CD14-positive monocyte (primary cell): Measurements from ENCODE around the gene SLC6A11. TPM values are rescaled to one million over a fixed set of nuclear protein-coding genes. Genes with fewer than 3 reads are reported as not detected.

Experiments
- DNase-seq, 3 donors: peaks; one replicate each; pipeline ENCODE4 v3.0.0-alpha.2; 2011 to 2022
- H2AFZ ChIP-seq: 2 replicates; pipeline ENCODE4 v1.6.0; 2012; ENCODE audit warnings: mild to moderate bottlenecking, low read depth, low read length, inconsistent platforms; ENCODE audit not compliant: insufficient read depth, poor library complexity, severe bottlenecking
- H3K27ac ChIP-seq, 2 donors: 1 replicate in 1 of 2; 2 replicates in 1 of 2; pipeline ENCODE4 v1.5.1; 2012 to 2013; ENCODE audit warnings: low read length in 2 of 2, control low read depth in 1 of 2, inconsistent platforms in 1 of 2, low read depth in 1 of 2, mild to moderate bottlenecking in 1 of 2
- H3K27me3 ChIP-seq, 2 donors: one replicate each; pipeline versions ENCODE4 v1.6.0 to v1.6.1; 2011 to 2013; ENCODE audit warnings: low read length in 2 of 2; ENCODE audit not compliant: control insufficient read depth in 2 of 2, insufficient read depth in 2 of 2
- H3K36me3 ChIP-seq, 2 donors: replicated peaks in 1 of 2; 1 replicate in 1 of 2; 2 replicates in 1 of 2; pipeline versions ENCODE4 v1.5.1 to v1.6.1; 2012 to 2013; ENCODE audit warnings: low read length in 2 of 2, control low read depth in 1 of 2, inconsistent platforms in 1 of 2, mild to moderate bottlenecking in 1 of 2; ENCODE audit not compliant: insufficient read depth in 2 of 2, control insufficient read depth in 1 of 2
- H3K4me1 ChIP-seq, 2 donors: 1 replicate in 1 of 2; 2 replicates in 1 of 2; pipeline versions ENCODE4 v1.5.1 to v1.6.1; 2012 to 2013; ENCODE audit warnings: low read length in 2 of 2, control low read depth in 1 of 2, inconsistent platforms in 1 of 2, mild to moderate bottlenecking in 1 of 2, moderate library complexity in 1 of 2; ENCODE audit not compliant: insufficient read depth in 2 of 2, control insufficient read depth in 1 of 2
- H3K4me2 ChIP-seq: replicated peaks from 2 replicates; pipeline ENCODE3; 2012; ENCODE audit warnings: low read length, moderate library complexity, mild to moderate bottlenecking; ENCODE audit not compliant: poor library complexity, severe bottlenecking; ENCODE audit errors: extremely low read depth
- H3K4me3 ChIP-seq, 3 experiments: fragments of 200-600 bp in 1 of 3; sonication (generic) in 1 of 3; replicated peaks in 1 of 3; 1 replicate in 2 of 3; 2 replicates in 1 of 3; pipeline ENCODE4 v1.5.1; 2011 to 2013; ENCODE audit warnings: low read length in 3 of 3, mild to moderate bottlenecking in 3 of 3, control low read depth in 2 of 3, low read depth in 2 of 3, inconsistent platforms in 1 of 3, moderate library complexity in 1 of 3
- H3K79me2 ChIP-seq: 2 replicates; pipeline ENCODE4 v1.6.0; 2012; ENCODE audit warnings: mild to moderate bottlenecking, control low read depth, inconsistent platforms, low read length, moderate library complexity; ENCODE audit not compliant: insufficient read depth
- H3K9ac ChIP-seq: 2 replicates; pipeline ENCODE4 v1.6.0; 2017; ENCODE audit warnings: low read length, mild to moderate bottlenecking; ENCODE audit not compliant: insufficient read depth, poor library complexity, severe bottlenecking
- H3K9me3 ChIP-seq, 2 donors: replicated peaks in 1 of 2; 1 replicate in 1 of 2; 2 replicates in 1 of 2; pipeline versions ENCODE4 v1.5.1 to v1.6.1; 2012 to 2013; ENCODE audit warnings: low read length in 2 of 2, control low read depth in 1 of 2; ENCODE audit not compliant: control insufficient read depth in 1 of 2, insufficient read depth in 1 of 2
- H4K20me1 ChIP-seq: 2 replicates; pipeline ENCODE4 v1.6.0; 2012; ENCODE audit warnings: mild to moderate bottlenecking, low read length, control low read depth, moderate library complexity; ENCODE audit not compliant: insufficient read depth
- H3K27ac Mint-ChIP-seq, 7 donors: one replicate each; pipeline ENCODE4 v1.8.0; 2020; ENCODE audit warnings: mild to moderate bottlenecking in 7 of 7, mixed read lengths in 7 of 7, moderate library complexity in 6 of 7, inconsistent platforms in 2 of 7
- H3K27me3 Mint-ChIP-seq, 3 donors: one replicate each; pipeline ENCODE4 v1.8.0; 2021 to 2022; ENCODE audit warnings: low read depth in 3 of 3, mild to moderate bottlenecking in 3 of 3, mixed read lengths in 3 of 3, moderate library complexity in 3 of 3, inconsistent platforms in 1 of 3
- H3K36me3 Mint-ChIP-seq, 2 donors: one replicate each; pipeline ENCODE4 v1.8.0; 2020; ENCODE audit warnings: mixed read lengths in 2 of 2, inconsistent platforms in 1 of 2, mild to moderate bottlenecking in 1 of 2
- H3K4me1 Mint-ChIP-seq: one replicate; pipeline ENCODE4 v1.8.0; 2020; ENCODE audit warnings: mild to moderate bottlenecking, mixed read lengths
- H3K4me3 Mint-ChIP-seq, 2 donors: one replicate each; pipeline ENCODE4 v1.8.0; 2020; ENCODE audit warnings: mild to moderate bottlenecking in 2 of 2, mixed read lengths in 2 of 2, moderate library complexity in 1 of 2
- H3K9me3 Mint-ChIP-seq, 7 donors: one replicate each; pipeline ENCODE4 v1.8.0; 2020 to 2022; ENCODE audit warnings: mixed read lengths in 7 of 7, mild to moderate bottlenecking in 6 of 7, moderate library complexity in 6 of 7, inconsistent platforms in 2 of 7
- WGBS: methylation state at CpG from one replicate; pipeline ENCODE4 v1.1.5; 2013; ENCODE audit warnings: missing lambda C conversion rate; ENCODE audit not compliant: insufficient coverage; 5-methylcytosine and 5-hydroxymethylcytosine counted together
- intact Hi-C, 2 donors: fragments of 100-400 bp; cut with micrococcal nuclease; formaldehyde crosslinking; loops; one replicate each; pipeline versions ENCODE4 v1.15.0 to v1.15.1; 2023
- polyA plus RNA-seq, 3 donors: library from polyadenylated mRNA; depleted of rRNA in 1 of 3; unstranded in 2 of 3; stranded (reverse) in 1 of 3; fragments of 300-500 nt in 2 of 3; fragments of >200 nt in 1 of 3; fragmentation: Illumina TruSeq in 2 of 3; gene quantifications; 1 replicate in 2 of 3; 2 replicates in 1 of 3; pipeline ENCODE4 v1.2.3, GENCODE V29; 2012 to 2021
- TF ChIP-seq, protein P1 (sequence below): fragments of 200-600 bp; IDR thresholded peaks from one replicate; pipeline ENCODE4 v1.8.0; 2022; ENCODE audit warnings: antibody characterized with exemption, mild to moderate bottlenecking

Gene SLC6A11
- polyA plus RNA-seq, 3 donors = not detected

DNA sequence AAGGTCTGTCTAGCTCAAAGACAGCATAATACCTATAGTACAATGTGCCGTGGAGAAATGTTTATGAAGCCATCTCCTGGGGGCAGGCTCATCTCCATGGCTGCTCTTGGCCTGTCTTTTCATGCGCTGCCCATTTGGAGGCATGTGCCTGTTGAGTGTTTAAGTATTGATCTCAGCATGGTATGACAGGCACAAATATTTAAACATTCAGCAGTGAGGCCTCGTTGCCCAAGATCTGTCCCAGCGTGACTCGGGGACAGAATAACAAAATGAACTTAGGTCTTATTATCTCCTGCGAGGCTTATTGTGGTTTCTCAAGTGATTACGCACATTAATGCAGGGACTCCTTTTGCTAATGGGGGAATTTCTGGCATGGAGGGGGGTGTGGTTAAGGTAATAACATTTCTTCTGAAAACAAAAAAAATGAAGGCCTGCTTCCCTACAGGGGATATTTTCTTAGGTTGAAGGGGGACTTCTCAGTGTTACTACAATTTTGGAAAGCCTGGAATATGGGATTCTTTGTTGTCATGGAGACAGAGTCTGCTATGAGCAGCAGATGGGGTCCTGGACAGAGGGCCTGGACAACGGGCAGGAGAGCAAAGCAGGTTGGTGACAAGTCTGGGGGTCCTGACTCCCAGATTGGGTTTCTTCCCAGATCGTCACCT, 172.1 kb downstream of the SLC6A11 start:
- Histone ChIP-seq H2AFZ (no peak overlapping the region), H3K4me3 (no peak overlapping the region), H3K27ac (no peak overlapping the region), H3K4me2 (no peak overlapping the region), H3K36me3 (no peaks in the 10 kb centered on the region), H3K4me1 (no peaks in the 10 kb centered on the region), H4K20me1 (no peaks in the 10 kb centered on the region), H3K9ac (no peak overlapping the region), H3K27me3 (peaks cover 25 to 29% of the 10 kb centered on the region in 2 donors), H3K9me3 (peaks cover 0 to 10% of the 10 kb centered on the region in 2 donors), H3K79me2 (no peaks in the 10 kb centered on the region)
- Mint-ChIP-seq H3K4me3 (no peak overlapping the region), H3K27ac (no peak overlapping the region), H3K4me1 (peaks cover 3% of the 10 kb centered on the region), H3K36me3 (peaks cover 0 to 4% of the 10 kb centered on the region in 2 donors), H3K9me3 (peaks cover 0 to 9% (median 2%) of the 10 kb centered on the region in 7 donors), H3K27me3 (peaks cover 34 to 46% (median 42%) of the 10 kb centered on the region in 3 donors)
- WGBS = 96% methylated on average over 6 of the region's 9 CpGs
- intact Hi-C loops = no loop called here
- TF ChIP-seq, protein P1, sequence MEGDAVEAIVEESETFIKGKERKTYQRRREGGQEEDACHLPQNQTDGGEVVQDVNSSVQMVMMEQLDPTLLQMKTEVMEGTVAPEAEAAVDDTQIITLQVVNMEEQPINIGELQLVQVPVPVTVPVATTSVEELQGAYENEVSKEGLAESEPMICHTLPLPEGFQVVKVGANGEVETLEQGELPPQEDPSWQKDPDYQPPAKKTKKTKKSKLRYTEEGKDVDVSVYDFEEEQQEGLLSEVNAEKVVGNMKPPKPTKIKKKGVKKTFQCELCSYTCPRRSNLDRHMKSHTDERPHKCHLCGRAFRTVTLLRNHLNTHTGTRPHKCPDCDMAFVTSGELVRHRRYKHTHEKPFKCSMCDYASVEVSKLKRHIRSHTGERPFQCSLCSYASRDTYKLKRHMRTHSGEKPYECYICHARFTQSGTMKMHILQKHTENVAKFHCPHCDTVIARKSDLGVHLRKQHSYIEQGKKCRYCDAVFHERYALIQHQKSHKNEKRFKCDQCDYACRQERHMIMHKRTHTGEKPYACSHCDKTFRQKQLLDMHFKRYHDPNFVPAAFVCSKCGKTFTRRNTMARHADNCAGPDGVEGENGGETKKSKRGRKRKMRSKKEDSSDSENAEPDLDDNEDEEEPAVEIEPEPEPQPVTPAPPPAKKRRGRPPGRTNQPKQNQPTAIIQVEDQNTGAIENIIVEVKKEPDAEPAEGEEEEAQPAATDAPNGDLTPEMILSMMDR = no peak
- DNase-seq = no peak

DNA sequence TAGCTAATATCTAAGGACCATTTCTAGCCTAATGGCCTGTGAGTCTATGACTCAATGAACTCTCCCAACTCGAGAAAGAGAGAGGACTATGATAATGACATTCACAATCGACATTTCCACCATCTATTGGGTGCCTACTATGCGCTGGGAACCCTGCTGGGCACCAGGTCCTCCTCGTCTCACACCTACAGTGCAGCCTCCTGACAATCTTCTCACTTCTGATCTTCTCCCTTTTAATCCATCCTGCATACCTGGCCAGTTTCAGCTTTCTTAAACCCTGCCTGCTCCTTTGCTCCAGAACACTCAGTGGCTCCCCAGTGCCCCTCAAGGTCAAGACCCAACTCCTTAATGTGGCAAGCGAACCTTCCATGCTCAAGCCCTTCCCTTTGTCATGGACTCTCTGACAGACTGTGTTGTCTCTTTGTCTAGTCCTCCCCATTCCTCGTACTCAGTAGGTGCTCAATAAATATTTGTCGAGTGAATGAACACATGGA, 173.0 kb downstream of the SLC6A11 start:
- Mint-ChIP-seq H3K27ac (no peak overlapping the region), H3K9me3 (peaks cover 0 to 9% (median 2%) of the 10 kb centered on the region in 7 donors), H3K36me3 (peaks cover 0 to 4% of the 10 kb centered on the region in 2 donors), H3K4me3 (no peak overlapping the region), H3K4me1 (peaks cover 3% of the 10 kb centered on the region), H3K27me3 (peaks cover 39 to 53% (median 48%) of the 10 kb centered on the region in 3 donors)
- Histone ChIP-seq H3K9ac (no peak overlapping the region), H3K4me1 (no peaks in the 10 kb centered on the region), H2AFZ (no peak overlapping the region), H4K20me1 (no peaks in the 10 kb centered on the region), H3K79me2 (no peaks in the 10 kb centered on the region), H3K27ac (no peak overlapping the region), H3K4me3 (no peak overlapping the region), H3K27me3 (peaks cover 27 to 38% of the 10 kb centered on the region in 2 donors), H3K36me3 (no peaks in the 10 kb centered on the region), H3K4me2 (no peak overlapping the region), H3K9me3 (peaks cover 0 to 10% of the 10 kb centered on the region in 2 donors)
- intact Hi-C loops = no loop called here
- WGBS = 100% methylated on average over 1 of the region's 7 CpGs
- TF ChIP-seq, protein P1 = no peak
- no peak for DNase-seq

Other genes with a start within 250 kb of the SLC6A11 start
- gene SLC6A1, start 176.5 kb downstream of the SLC6A11 start, polyA plus RNA-seq = not detected